Thymus (tissue), 11 donors: ENCODE data around the gene ADAM17. TPM values are rescaled to one million over a fixed set of nuclear protein-coding genes. Genes with fewer than 3 reads are reported as not detected.

Experiments used
- DNase-seq, 9 donors: peaks; one replicate each; pipeline ENCODE4 v3.0.0-alpha.2; 2013; ENCODE audit warnings: low spot score in 9 of 9, low read depth in 6 of 9, missing footprints in 1 of 9
- H3K27ac ChIP-seq, 2 donors: one replicate each; pipeline ENCODE4 v1.5.1; 2013; ENCODE audit warnings: control low read depth in 1 of 2, low read depth in 1 of 2, low read length in 1 of 2, mild to moderate bottlenecking in 1 of 2, moderate library complexity in 1 of 2
- H3K27me3 ChIP-seq, 2 donors: one replicate each; pipeline ENCODE4 v1.5.1; 2013; ENCODE audit warnings: low read length in 1 of 2; ENCODE audit not compliant: control insufficient read depth in 2 of 2, insufficient read depth in 1 of 2
- H3K36me3 ChIP-seq, 2 donors: one replicate each; pipeline ENCODE4 v1.5.1; 2013; ENCODE audit warnings: low read length in 1 of 2, mild to moderate bottlenecking in 1 of 2, moderate library complexity in 1 of 2; ENCODE audit not compliant: control insufficient read depth in 2 of 2, insufficient read depth in 2 of 2
- H3K4me1 ChIP-seq, 2 donors: one replicate each; pipeline ENCODE4 v1.5.1; 2013; ENCODE audit warnings: low read length in 2 of 2; ENCODE audit not compliant: control insufficient read depth in 2 of 2, insufficient read depth in 2 of 2
- H3K4me3 ChIP-seq, 2 donors: one replicate each; pipeline ENCODE4 v1.5.1; 2013; ENCODE audit warnings: low read length in 2 of 2, control low read depth in 1 of 2, mild to moderate bottlenecking in 1 of 2
- H3K9me3 ChIP-seq, 2 donors: one replicate each; pipeline ENCODE4 v1.5.1; 2013; ENCODE audit warnings: low read length in 1 of 2, mild to moderate bottlenecking in 1 of 2; ENCODE audit not compliant: control insufficient read depth in 2 of 2, insufficient read depth in 1 of 2
- WGBS: extraction: QIAGEN DNeasy Blood & Tissue Kit; methylation state at CpG from one replicate; pipeline ENCODE4 v1.1.7; 2013; 5-methylcytosine and 5-hydroxymethylcytosine counted together
- polyA plus RNA-seq: library from polyadenylated mRNA; stranded (reverse); fragments of 200-250 nt; gene quantifications from one replicate; pipeline ENCODE4 v1.2.3, GENCODE V29; 2013
- total RNA-seq: library from RNA; stranded (reverse); fragments of 120-200 nt; gene quantifications from one replicate; pipeline ENCODE4 v1.2.4, GENCODE V29; 2013
- donor health status: healthy.

ADAM17 gene
- total and polyA plus RNA-seq, 2 donors = 14.0 to 16.7 TPM

GRCh38 chr2:9439536-9439935 lies 116.1 kb downstream of the ADAM17 start:
- 98% methylated on average over 1 of the region's 1 CpG for WGBS
- Histone ChIP-seq H3K9me3 (no peaks in the 10 kb centered on the region), H3K4me3 (no peak overlapping the region), H3K27me3 (no peaks in the 10 kb centered on the region), H3K36me3 (peaks cover 39 to 70% of the 10 kb centered on the region in 2 donors), H3K4me1 (no peaks in the 10 kb centered on the region), H3K27ac (no peak overlapping the region)
- no peak for DNase-seq

Other genes starting within 250 kb of the ADAM17 start
- 37.3 TPM for gene ITGB1BP1, start 132.3 kb downstream of the ADAM17 start, total RNA-seq
- 116 TPM for gene ITGB1BP1, start 132.3 kb downstream of the ADAM17 start, polyA plus RNA-seq
- gene CPSF3, start 132.2 kb downstream of the ADAM17 start, total RNA-seq = 51.3 TPM
- gene CPSF3, start 132.2 kb downstream of the ADAM17 start, polyA plus RNA-seq = 39.3 TPM
- gene IAH1, start 81.3 kb downstream of the ADAM17 start, total RNA-seq = 49.1 TPM
- gene IAH1, start 81.3 kb downstream of the ADAM17 start, polyA plus RNA-seq = 80.2 TPM
- 117 TPM for gene YWHAQ, start 75.2 kb upstream of the ADAM17 start, total RNA-seq
- 182 TPM for gene YWHAQ, start 75.2 kb upstream of the ADAM17 start, polyA plus RNA-seq